Transverse colon (tissue), 4 donors: ENCODE measurements around the gene HLA-G. TPM values are rescaled to one million over a fixed set of nuclear protein-coding genes. Genes with fewer than 3 reads are reported as not detected.

Experiments used
- DNase-seq: peaks from one replicate; pipeline ENCODE4 v3.0.0-alpha.2; 2019
- H3K27ac ChIP-seq, 4 donors: fragments of 200-600 bp; sonication (generic); 2 replicates each; pipeline ENCODE4 v1.5.1; 2016 to 2018; ENCODE audit warnings: inconsistent platforms in 4 of 4
- H3K27me3 ChIP-seq: fragments of 200-600 bp; sonication (generic); 2 replicates; pipeline ENCODE4 v1.5.1; 2017; ENCODE audit warnings: inconsistent platforms
- H3K36me3 ChIP-seq, 4 donors: fragments of 200-600 bp; sonication (generic); 2 replicates each; pipeline ENCODE4 v1.5.1; 2017 to 2019; ENCODE audit warnings: inconsistent platforms in 4 of 4
- H3K4me1 ChIP-seq, 4 donors: fragments of 200-600 bp; sonication (generic); 2 replicates each; pipeline ENCODE4 v1.5.1; 2017 to 2020; ENCODE audit warnings: inconsistent platforms in 4 of 4
- H3K4me3 ChIP-seq, 4 donors: fragments of 200-600 bp; sonication (generic); 1 replicate in 1 of 4; 2 replicates in 3 of 4; pipeline versions ENCODE4 v1.5.1 to v1.6.1; 2017 to 2019; ENCODE audit warnings: inconsistent platforms in 4 of 4
- H3K9me3 ChIP-seq, 2 donors: fragments of 200-600 bp; sonication (generic); 2 replicates each; pipeline ENCODE4 v1.5.1; 2017 to 2019; ENCODE audit warnings: inconsistent platforms in 2 of 2
- CTCF ChIP-seq, 5 experiments: fragments of 200-600 bp in 3 of 5; fragments of 450-650 bp in 2 of 5; sonication (generic) in 3 of 5; IDR thresholded peaks; 1 replicate in 2 of 5; 2 replicates in 3 of 5; pipeline ENCODE4 v1.5.1; 2016 to 2017; ENCODE audit warnings: antibody characterized with exemption in 5 of 5, inconsistent platforms in 3 of 5, mild to moderate bottlenecking in 2 of 5, moderate library complexity in 1 of 5
- EP300 ChIP-seq: sonication (generic); formaldehyde crosslinking; IDR thresholded peaks from one replicate; pipeline ENCODE4 v1.6.1; 2017; ENCODE audit warnings: antibody characterized with exemption, low read depth
- POLR2A ChIP-seq: fragments of 450-650 bp; IDR thresholded peaks from one replicate; pipeline ENCODE4 v1.6.1; 2016; ENCODE audit warnings: antibody characterized with exemption, mild to moderate bottlenecking, moderate library complexity
- POLR2AphosphoS5 ChIP-seq, 3 donors: sonication (generic); formaldehyde crosslinking; IDR thresholded peaks; one replicate each; pipeline ENCODE4 v1.6.1; 2016; ENCODE audit warnings: antibody characterized with exemption in 3 of 3
- WGBS, 2 donors: methylation state at CpG; one replicate each; pipeline ENCODE4 v1.1.5; 2018; ENCODE audit warnings: low coverage in 1 of 2; 5-methylcytosine and 5-hydroxymethylcytosine counted together
- in situ Hi-C, 4 donors: fragments of 200-750 bp; cut with MboI; loops; one replicate each; pipeline versions ENCODE4 v1.15.0 to v1.15.1; 2017; ENCODE audit warnings: low sequenced_read_pairs in 3 of 4, low pct_ligation_motif_present in 1 of 4, low pct_unique_long_range_greater_than_20kb in 1 of 4
- intact Hi-C: fragments of 100-400 bp; cut with DNase I; formaldehyde crosslinking; loops from one replicate; pipeline ENCODE4 v1.15.1; 2023; ENCODE audit warnings: low total_unique reads
- total RNA-seq, 4 donors: library from RNA; depleted of rRNA; stranded (reverse); fragments of >200 nt; gene quantifications; one replicate each; pipeline ENCODE4 v1.1.0, GENCODE V29; 2016

The HLA-G gene
- total RNA-seq, 4 donors from 2014 or later: not detected

DNA sequence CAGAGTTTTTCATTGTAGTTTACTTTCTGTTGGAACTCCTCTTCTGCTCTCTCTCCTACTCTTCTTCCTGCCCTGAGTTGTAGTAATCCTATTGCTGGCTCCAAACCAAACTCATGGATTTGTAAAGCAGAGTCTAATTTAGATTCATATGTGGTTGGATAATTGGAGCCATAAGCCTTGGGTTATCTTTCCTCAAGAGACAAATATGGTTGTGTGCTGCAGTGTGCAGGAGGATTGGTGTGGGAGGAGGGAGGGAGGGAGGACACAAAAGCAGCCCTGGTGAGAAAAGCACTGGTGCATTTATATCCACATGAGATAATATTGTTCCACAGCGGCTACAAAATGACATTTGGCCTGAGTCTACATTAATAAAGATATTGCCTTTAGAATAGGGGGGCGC is 4.2 kb downstream of the HLA-G start:
- DNase-seq: no peak
- in situ Hi-C loops: loop anchor here in 3 of 4 donors (25.0 kb wide), 2 partner anchors 94 to 119 kb away; partner anchors contain the start of gene HLA-F (in 1 of the 3)
- intact Hi-C loops: no loop called here
- WGBS, 2 donors: 73 to 94% methylated on average over 2 of the region's 2 CpGs
- H3K4me3 ChIP-seq: no peak overlapping the region
- H3K9me3 ChIP-seq: no peaks in the 10 kb centered on the region
- peaks cover 82% of the 10 kb centered on the region for H3K27me3 ChIP-seq
- H3K4me1 ChIP-seq: peaks cover 0 to 11% (median 10%) of the 10 kb centered on the region in 4 donors
- no peak overlapping the region for H3K27ac ChIP-seq
- TF ChIP-seq POLR2AphosphoS5 (IDR thresholded peaks at IDR 0.05) (no peak), EP300 (no peak), CTCF (IDR thresholded peaks at IDR 0.05) (no peak), POLR2A (no peak)
- no peaks in the 10 kb centered on the region for H3K36me3 ChIP-seq

- Histone ChIP-seq H3K4me1 (no peaks in the 10 kb centered on the region), H3K9me3 (no peaks in the 10 kb centered on the region), H3K36me3 (no peaks in the 10 kb centered on the region), H3K27me3 (peaks cover 79% of the 10 kb centered on the region), H3K4me3 (no peak overlapping the region), H3K27ac (no peak overlapping the region)
- in situ Hi-C loops (loop anchor here in 3 of 4 donors (25.0 kb wide), 2 partner anchors 97 to 122 kb away; partner anchors contain the start of gene HLA-F (in 1 of the 3)), intact Hi-C loops (loop anchor here (2.0 kb wide), 1 partner anchor 128 kb away; no protein-coding TSS in a partner anchor)
- TF ChIP-seq CTCF (IDR thresholded peaks at IDR 0.05): peak; percentile 53 to 91 (median 78)
- no peak for TF ChIP-seq POLR2AphosphoS5 (IDR thresholded peaks at IDR 0.05)
- TF ChIP-seq POLR2A: no peak
- WGBS, 2 donors: 17 to 23% methylated on average over 2 to 16 of the region's 16 CpGs
- peak; percentile 37 for DNase-seq
Measured at GRCh38 chr6:29834564-29835436, 7.2 kb downstream of the HLA-G start.

- DNase-seq: no peak
- H3K27ac ChIP-seq: no peak overlapping the region
Measured at GRCh38 chr6:29839917-29840316, 12.3 kb downstream of the HLA-G start.

More at GRCh38 chr6:29839917-29840316, 12.3 kb downstream of the HLA-G start:
- in situ Hi-C loops: loop anchor here in 3 of 4 donors (10.0 to 25.0 kb wide), 4 partner anchors 103 to 175 kb away; partner anchors contain the start of gene HLA-F (in 1 of the 3)
- WGBS, 2 donors: 71% methylated on average over 1 of the region's 1 CpG; no CpG with 5 or more reads in 1 of the 2 donors
- Histone ChIP-seq H3K9me3 (peaks cover 0 to 6% of the 10 kb centered on the region in 2 donors), H3K27me3 (peaks cover 72% of the 10 kb centered on the region), H3K4me3 (no peak overlapping the region), H3K4me1 (no peaks in the 10 kb centered on the region), H3K36me3 (no peaks in the 10 kb centered on the region)
- TF ChIP-seq CTCF (IDR thresholded peaks at IDR 0.05): no peak
- intact Hi-C loops: no loop called here
